Measurements from ENCODE around the gene SMR3B. TPM values are rescaled to one million over a fixed set of nuclear protein-coding genes. Genes with fewer than 3 reads are reported as not detected.

Gene SMR3B
- total RNA-seq, 1 experiment from 2014 or later = 2.0 TPM

DNA sequence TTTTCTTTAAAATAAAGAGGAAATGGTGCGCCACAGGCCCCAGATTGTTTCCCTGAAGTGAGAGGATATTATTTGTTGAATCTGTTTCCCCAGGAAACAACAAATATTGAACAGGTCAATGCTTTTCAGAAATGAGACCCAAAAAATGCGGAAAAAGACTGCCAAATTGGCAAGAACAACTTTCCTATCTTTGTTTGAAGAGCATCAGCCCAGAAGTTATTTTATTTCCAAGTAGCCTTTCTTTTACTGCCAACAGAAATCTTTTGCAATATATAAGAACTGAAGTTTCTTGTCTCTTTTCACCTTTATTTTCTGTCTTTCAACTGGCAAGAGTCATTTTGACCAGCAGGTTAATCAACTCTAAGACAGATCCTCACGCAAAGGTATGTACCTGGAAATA is 22.5 kb upstream of the SMR3B start, which contains the start of gene SMR3A:
Gene SMR3A (plus strand): TSS at position 301 of the 400 bp plus-strand sequence. CDS start 1,356 bp downstream, outside the sequence.
- Histone ChIP-seq H3K9me3 (ENCODE audit: low read depth, low read length, poor library complexity, severe bottlenecking) (no peaks in the 10 kb centered on the region), H3K4me3 (ENCODE audit: low read depth, low read length, poor library complexity, severe bottlenecking) (no peak within 1 kb of the TSS), H3K27ac (ENCODE audit: low read depth, low read length, poor library complexity, severe bottlenecking) (no peak within 1 kb of the TSS), H3K36me3 (ENCODE audit: insufficient read depth, low read length, poor library complexity, severe bottlenecking) (no peaks in the 10 kb centered on the region), H3K27me3 (replicated peaks; ENCODE audit: insufficient read depth, low read depth, low read length, poor library complexity) (no peaks in the 10 kb centered on the region), H3K4me1 (ENCODE audit: insufficient read depth, low read length, poor library complexity, severe bottlenecking) (no peaks in the 10 kb centered on the region)
- CTCF ChIA-PET = no interaction called here
- intact Hi-C loops (cut with micrococcal nuclease; ENCODE audit: unreplicated experiment) = no loop called here
- BruUV-seq (replicated peaks) = no TSS peak
- DNase-seq (ENCODE audit: low spot score) = no peak
- POLR2A ChIA-PET (ENCODE audit: low non-redundant PET) = no interaction called here
- no peak for TF ChIP-seq EZH2 (IDR thresholded peaks at IDR 0.05; ENCODE audit: borderline replicate concordance, low read depth, low read length, poor library complexity, severe bottlenecking)
- TF ChIP-seq, protein P1, sequence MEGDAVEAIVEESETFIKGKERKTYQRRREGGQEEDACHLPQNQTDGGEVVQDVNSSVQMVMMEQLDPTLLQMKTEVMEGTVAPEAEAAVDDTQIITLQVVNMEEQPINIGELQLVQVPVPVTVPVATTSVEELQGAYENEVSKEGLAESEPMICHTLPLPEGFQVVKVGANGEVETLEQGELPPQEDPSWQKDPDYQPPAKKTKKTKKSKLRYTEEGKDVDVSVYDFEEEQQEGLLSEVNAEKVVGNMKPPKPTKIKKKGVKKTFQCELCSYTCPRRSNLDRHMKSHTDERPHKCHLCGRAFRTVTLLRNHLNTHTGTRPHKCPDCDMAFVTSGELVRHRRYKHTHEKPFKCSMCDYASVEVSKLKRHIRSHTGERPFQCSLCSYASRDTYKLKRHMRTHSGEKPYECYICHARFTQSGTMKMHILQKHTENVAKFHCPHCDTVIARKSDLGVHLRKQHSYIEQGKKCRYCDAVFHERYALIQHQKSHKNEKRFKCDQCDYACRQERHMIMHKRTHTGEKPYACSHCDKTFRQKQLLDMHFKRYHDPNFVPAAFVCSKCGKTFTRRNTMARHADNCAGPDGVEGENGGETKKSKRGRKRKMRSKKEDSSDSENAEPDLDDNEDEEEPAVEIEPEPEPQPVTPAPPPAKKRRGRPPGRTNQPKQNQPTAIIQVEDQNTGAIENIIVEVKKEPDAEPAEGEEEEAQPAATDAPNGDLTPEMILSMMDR (conservative IDR thresholded peaks at IDR 0.05; ENCODE audit: low read depth, low read length) = no peak

DNA sequence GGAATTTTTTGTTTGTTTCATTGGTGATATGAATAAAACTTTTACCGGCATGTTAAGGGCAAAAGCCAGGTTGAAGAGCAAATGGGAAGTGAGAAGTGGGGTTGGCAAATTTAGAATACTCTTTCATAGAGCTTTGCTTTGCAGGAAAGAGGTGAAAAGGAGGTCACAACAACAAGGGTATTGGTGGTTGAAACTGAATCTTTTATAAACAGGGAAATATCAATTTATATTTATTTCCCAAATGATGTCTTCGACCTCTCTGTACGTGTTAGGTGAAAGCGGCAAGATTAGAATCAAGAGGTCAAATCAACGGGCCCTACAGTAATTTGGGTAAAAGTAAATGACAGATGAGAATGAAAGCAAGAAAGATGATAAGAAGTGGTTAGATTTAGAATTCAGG is 18.9 kb upstream of the SMR3B start:
- Histone ChIP-seq H3K4me3 (ENCODE audit: low read depth, low read length, poor library complexity, severe bottlenecking) (no peak overlapping the region), H3K36me3 (ENCODE audit: insufficient read depth, low read length, poor library complexity, severe bottlenecking) (no peaks in the 10 kb centered on the region), H3K4me1 (ENCODE audit: insufficient read depth, low read length, poor library complexity, severe bottlenecking) (no peaks in the 10 kb centered on the region), H3K9me3 (ENCODE audit: low read depth, low read length, poor library complexity, severe bottlenecking) (no peaks in the 10 kb centered on the region), H3K27ac (ENCODE audit: low read depth, low read length, poor library complexity, severe bottlenecking) (no peak overlapping the region), H3K27me3 (replicated peaks; ENCODE audit: insufficient read depth, low read depth, low read length, poor library complexity) (no peaks in the 10 kb centered on the region)
- intact Hi-C loops (cut with micrococcal nuclease; ENCODE audit: unreplicated experiment) = no loop called here
- POLR2A ChIA-PET (ENCODE audit: low non-redundant PET) = no interaction called here
- TF ChIP-seq EZH2 (IDR thresholded peaks at IDR 0.05; ENCODE audit: borderline replicate concordance, low read depth, low read length, poor library complexity, severe bottlenecking) = no peak
- TF ChIP-seq, protein P1 (conservative IDR thresholded peaks at IDR 0.05; ENCODE audit: low read depth, low read length) = no peak
- DNase-seq (ENCODE audit: low spot score) = no peak
- no TSS peak for BruUV-seq (replicated peaks)
- CTCF ChIA-PET = no interaction called here

- no peak for TF ChIP-seq EZH2 (IDR thresholded peaks at IDR 0.05; ENCODE audit: borderline replicate concordance, low read depth, low read length, poor library complexity, severe bottlenecking)
- TF ChIP-seq, protein P1 (conservative IDR thresholded peaks at IDR 0.05; ENCODE audit: low read depth, low read length) = no peak
- ChIA-PET CTCF (no interaction called here), POLR2A (ENCODE audit: low non-redundant PET) (no interaction called here)
- no peak for DNase-seq (ENCODE audit: low spot score)
- H3K9me3 ChIP-seq (ENCODE audit: low read depth, low read length, poor library complexity, severe bottlenecking) = no peaks in the 10 kb centered on the region
- no TSS peak for BruUV-seq (replicated peaks)
- no peaks in the 10 kb centered on the region for H3K27me3 ChIP-seq (replicated peaks; ENCODE audit: insufficient read depth, low read depth, low read length, poor library complexity)
- H3K4me1 ChIP-seq (ENCODE audit: insufficient read depth, low read length, poor library complexity, severe bottlenecking) = no peaks in the 10 kb centered on the region
- H3K27ac ChIP-seq (ENCODE audit: low read depth, low read length, poor library complexity, severe bottlenecking) = no peak overlapping the region
- intact Hi-C loops (cut with micrococcal nuclease; ENCODE audit: unreplicated experiment) = no loop called here
- no peak overlapping the region for H3K4me3 ChIP-seq (ENCODE audit: low read depth, low read length, poor library complexity, severe bottlenecking)
- no peaks in the 10 kb centered on the region for H3K36me3 ChIP-seq (ENCODE audit: insufficient read depth, low read length, poor library complexity, severe bottlenecking)
Measured at GRCh38 chr4:70365479-70365878, 17.5 kb upstream of the SMR3B start.
